Activated B cell treated with CpG ODN at 0.5 μM for 24 hours (primary cell): ENCODE results near the gene RNF115. TPM values are rescaled to one million over a fixed set of nuclear protein-coding genes. Genes with fewer than 3 reads are reported as not detected.

Source experiments
- ATAC-seq: fragments of 200-7000 bp; cut with Tn5 transposase; one replicate; pipeline ENCODE4 v1.10.0; 2021; ENCODE audit warnings: low read depth, mild to moderate bottlenecking, moderate library complexity
- CTCF ChIA-PET: fragments of 350-600 bp; sonication (Branson Sonifier 250); formaldehyde crosslinking; loops from one replicate; lab custom pipeline; 2021; ENCODE audit warnings: antibody characterized with exemption; lab: Charles Lee
- POLR2A ChIA-PET: fragments of 350-600 bp; sonication (Branson Sonifier 250); formaldehyde crosslinking; loops from one replicate; lab custom pipeline; 2021; ENCODE audit warnings: antibody characterized with exemption; lab: Charles Lee
- DNase-seq: peaks from one replicate; pipeline ENCODE4 v3.0.0; 2022
- H3K27ac Mint-ChIP-seq: one replicate; pipeline ENCODE4 v1.8.0; 2020; ENCODE audit warnings: mixed read lengths
- H3K27me3 Mint-ChIP-seq: one replicate; pipeline ENCODE4 v1.8.0; 2021; ENCODE audit warnings: mixed read lengths
- H3K36me3 Mint-ChIP-seq: one replicate; pipeline ENCODE4 v1.8.0; 2021; ENCODE audit warnings: low read depth, mixed read lengths
- H3K4me1 Mint-ChIP-seq: one replicate; pipeline ENCODE4 v1.8.0; 2021; ENCODE audit warnings: mixed read lengths
- H3K4me3 Mint-ChIP-seq: one replicate; pipeline ENCODE4 v1.8.0; 2020; ENCODE audit warnings: mild to moderate bottlenecking, mixed read lengths
- H3K9me3 Mint-ChIP-seq: one replicate; pipeline ENCODE4 v1.8.0; 2020; ENCODE audit warnings: mixed read lengths
- CTCF ChIP-seq: fragments of 200-600 bp; IDR thresholded peaks from one replicate; pipeline ENCODE4 v1.8.0; 2022; ENCODE audit warnings: antibody characterized with exemption, mild to moderate bottlenecking
- intact Hi-C: fragments of 100-400 bp; cut with micrococcal nuclease; formaldehyde crosslinking; loops from one replicate; pipeline ENCODE4 v1.15.1; 2024
- total RNA-seq: library from RNA; stranded (reverse); gene quantifications from 2 replicates; pipeline ENCODE4 v1.2.3, GENCODE V29; 2022

RNF115 gene
- total RNA-seq, 1 donor from 2014 or later = 19.7 TPM

- H3K9me3 Mint-ChIP-seq = no peaks in the 10 kb centered on the region
- POLR2A ChIA-PET = no interaction called here
- CTCF ChIA-PET = interaction anchor here (1.4 kb wide), 1 partner anchor 19 kb away, joined by 4 read pairs; no protein-coding TSS in a partner anchor
- no peaks in the 10 kb centered on the region for H3K4me1 Mint-ChIP-seq
- DNase-seq = no peak
- ATAC-seq = no peak
- no peaks in the 10 kb centered on the region for H3K27me3 Mint-ChIP-seq
- no peak overlapping the region for H3K27ac Mint-ChIP-seq
- H3K4me3 Mint-ChIP-seq = no peak overlapping the region
- no peak for TF ChIP-seq CTCF
- no peaks in the 10 kb centered on the region for H3K36me3 Mint-ChIP-seq
- intact Hi-C loops = no loop called here
These were observed 121.8 kb downstream of the RNF115 start for GRCh38 chr1:145702052-145702451.

GRCh38 chr1:145701306-145701862 is 122.5 kb downstream of the RNF115 start:
- no peaks in the 10 kb centered on the region for H3K27me3 Mint-ChIP-seq
- ChIA-PET POLR2A (no interaction called here), CTCF (no interaction called here)
- H3K4me3 Mint-ChIP-seq = no peak overlapping the region
- no peak for ATAC-seq
- H3K9me3 Mint-ChIP-seq = no peaks in the 10 kb centered on the region
- intact Hi-C loops = no loop called here
- no peaks in the 10 kb centered on the region for H3K36me3 Mint-ChIP-seq
- no peak overlapping the region for H3K27ac Mint-ChIP-seq
- no peak for TF ChIP-seq CTCF
- no peaks in the 10 kb centered on the region for H3K4me1 Mint-ChIP-seq
- no peak for DNase-seq

GRCh38 chr1:145696630-145696960 is 127.3 kb downstream of the RNF115 start:
- Mint-ChIP-seq H3K27ac (no peak overlapping the region), H3K9me3 (no peaks in the 10 kb centered on the region), H3K4me1 (no peaks in the 10 kb centered on the region), H3K36me3 (no peaks in the 10 kb centered on the region), H3K27me3 (no peaks in the 10 kb centered on the region), H3K4me3 (no peak overlapping the region)
- POLR2A ChIA-PET = no interaction called here
- no peak for ATAC-seq
- TF ChIP-seq CTCF = no peak
- intact Hi-C loops = no loop called here
- CTCF ChIA-PET = no interaction called here
- no peak for DNase-seq

GRCh38 chr1:145695821-145696629 is 127.9 kb downstream of the RNF115 start:
- ATAC-seq (no peak), DNase-seq (no peak)
- Mint-ChIP-seq H3K4me3 (no peak overlapping the region), H3K36me3 (no peaks in the 10 kb centered on the region), H3K4me1 (no peaks in the 10 kb centered on the region), H3K9me3 (no peaks in the 10 kb centered on the region), H3K27me3 (no peaks in the 10 kb centered on the region), H3K27ac (no peak overlapping the region)
- TF ChIP-seq CTCF = no peak
- ChIA-PET POLR2A (no interaction called here), CTCF (no interaction called here)
- intact Hi-C loops = no loop called here

- POLR2A ChIA-PET = no interaction called here
- Mint-ChIP-seq H3K27me3 (no peaks in the 10 kb centered on the region), H3K4me3 (no peak overlapping the region)
These were observed 131.0 kb downstream of the RNF115 start for GRCh38 chr1:145692785-145693443.

More at GRCh38 chr1:145692785-145693443, 131.0 kb downstream of the RNF115 start:
- no peak overlapping the region for H3K27ac Mint-ChIP-seq
- CTCF ChIA-PET = no interaction called here
- H3K4me1 Mint-ChIP-seq = peaks cover 14% of the 10 kb centered on the region
- DNase-seq (no peak), ATAC-seq (no peak)
- H3K36me3 Mint-ChIP-seq = no peaks in the 10 kb centered on the region
- H3K9me3 Mint-ChIP-seq = no peaks in the 10 kb centered on the region
- intact Hi-C loops = no loop called here
- TF ChIP-seq CTCF = no peak
